Raji (cell line): ENCODE results near the gene ATP2A1.

Experiments
- POLR2A ChIP-seq: IDR thresholded peaks from 2 replicates; pipeline ENCODE4 v1.6.1; 2011; ENCODE audit warnings: low read depth, low read length, control low read depth; ENCODE audit not compliant: insufficient read depth

ATP2A1 gene

GRCh38 chr16:28874406-28874805 is 3.9 kb upstream of the ATP2A1 start:
- TF ChIP-seq POLR2A: no peak

- TF ChIP-seq POLR2A: no peak
Measured at GRCh38 chr16:28875134-28876018, 2.9 kb upstream of the ATP2A1 start.

- no peak for TF ChIP-seq POLR2A
Measured at GRCh38 chr16:28876019-28876659, 2.1 kb upstream of the ATP2A1 start.

DNA sequence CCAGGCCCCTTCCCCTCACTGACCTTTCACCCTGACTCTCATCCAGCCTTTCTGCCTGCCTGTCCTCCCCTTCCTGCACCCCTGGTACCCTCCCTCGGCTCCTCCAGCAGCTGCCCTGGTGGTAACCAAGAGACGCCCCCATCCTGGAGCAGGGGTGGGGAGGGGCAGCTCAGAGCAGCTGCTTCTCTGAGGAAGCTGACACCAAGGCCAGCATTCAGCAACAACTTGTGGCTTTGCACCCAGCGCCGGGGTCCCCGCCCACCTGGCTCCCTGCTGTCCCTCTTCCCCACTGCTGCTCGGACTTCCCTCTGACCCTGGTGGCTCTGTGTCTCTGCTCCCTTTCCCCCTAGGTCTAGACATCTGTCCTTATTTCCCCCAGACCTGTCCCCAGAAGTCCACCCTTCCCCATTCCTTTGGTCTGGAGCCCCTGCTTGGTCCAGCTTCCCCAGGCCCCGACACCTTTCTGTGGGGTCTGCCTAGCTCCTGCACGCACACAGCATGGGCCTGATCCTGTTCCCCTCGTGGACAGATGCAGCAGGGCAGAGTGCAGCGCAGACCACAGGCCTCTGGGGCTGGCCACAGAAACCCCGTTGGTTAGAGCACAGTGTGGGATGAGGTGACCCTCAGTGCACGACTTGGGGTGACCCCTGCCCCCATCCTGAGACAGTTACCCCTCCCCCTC is 1.2 kb upstream of the ATP2A1 start:
- 0 out of 2 replicates have a peak, but pooled peaks have one; percentile 5 for TF ChIP-seq POLR2A

GRCh38 chr16:28877655-28878000 is 660 bp upstream of the ATP2A1 start:
- TF ChIP-seq POLR2A: 0 out of 2 replicates have a peak, but pooled peaks have one; percentile 12

GRCh38 chr16:28879261-28879840 is 1.1 kb downstream of the ATP2A1 start:
- no peak; the same call in 1 of the 2 replicates for TF ChIP-seq POLR2A

- TF ChIP-seq POLR2A: peak; percentile 91
Measured at GRCh38 chr16:28879841-28880588, 1.7 kb downstream of the ATP2A1 start.

GRCh38 chr16:28880589-28880915 is 2.3 kb downstream of the ATP2A1 start:
- no peak for TF ChIP-seq POLR2A

DNA sequence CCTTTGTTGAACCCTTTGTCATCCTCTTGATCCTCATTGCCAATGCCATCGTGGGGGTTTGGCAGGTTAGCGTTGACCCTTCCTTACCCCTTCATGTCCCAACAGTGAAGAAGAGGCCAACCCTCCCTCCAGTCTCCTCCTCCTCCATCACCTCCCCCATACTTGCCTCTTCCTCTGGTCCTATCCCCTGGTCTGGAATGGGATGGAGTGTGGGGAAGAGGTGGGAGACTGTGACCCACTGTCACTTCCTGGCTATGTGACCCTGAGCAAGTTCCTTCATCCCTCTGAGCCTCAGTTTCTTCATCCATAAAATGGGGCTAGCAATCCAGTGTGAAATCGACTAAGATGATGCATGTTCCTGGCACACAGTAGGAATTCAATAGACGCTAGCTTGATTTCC is 2.7 kb downstream of the ATP2A1 start:
- TF ChIP-seq POLR2A: 0 out of 2 replicates have a peak, but pooled peaks have one; percentile 14

DNA sequence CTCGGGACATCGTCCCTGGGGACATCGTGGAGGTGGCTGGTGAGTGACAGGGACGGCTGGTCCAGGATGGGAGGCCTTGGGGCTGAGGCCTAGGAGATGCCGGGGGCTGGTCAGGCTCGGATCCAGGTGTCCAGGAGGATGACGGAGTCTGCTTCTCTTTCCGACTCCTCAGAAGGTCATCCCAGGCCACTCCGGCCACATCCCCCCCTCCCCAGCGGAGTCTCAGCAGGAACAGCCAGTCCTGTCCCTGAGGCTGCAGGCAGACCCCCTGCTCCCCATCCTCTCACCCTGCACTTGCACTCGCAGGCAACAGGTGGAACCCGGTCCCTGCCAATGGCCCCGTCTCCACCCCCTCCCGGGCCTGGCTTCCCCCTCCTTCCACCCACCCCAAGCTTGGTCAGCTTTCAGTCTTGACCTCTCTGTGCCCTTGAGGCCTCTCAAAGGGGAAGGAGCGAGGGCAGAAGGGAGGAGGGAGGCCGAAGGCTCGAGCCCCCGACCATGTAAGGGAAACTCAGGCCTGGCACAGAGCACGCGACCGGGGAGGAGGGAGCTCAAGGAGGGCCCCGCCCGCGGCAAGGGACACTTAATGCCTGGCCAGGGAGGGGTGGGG is 4.4 kb downstream of the ATP2A1 start:
- TF ChIP-seq POLR2A: no peak

GRCh38 chr16:28883221-28883996 is 5.1 kb downstream of the ATP2A1 start:
- no peak for TF ChIP-seq POLR2A

DNA sequence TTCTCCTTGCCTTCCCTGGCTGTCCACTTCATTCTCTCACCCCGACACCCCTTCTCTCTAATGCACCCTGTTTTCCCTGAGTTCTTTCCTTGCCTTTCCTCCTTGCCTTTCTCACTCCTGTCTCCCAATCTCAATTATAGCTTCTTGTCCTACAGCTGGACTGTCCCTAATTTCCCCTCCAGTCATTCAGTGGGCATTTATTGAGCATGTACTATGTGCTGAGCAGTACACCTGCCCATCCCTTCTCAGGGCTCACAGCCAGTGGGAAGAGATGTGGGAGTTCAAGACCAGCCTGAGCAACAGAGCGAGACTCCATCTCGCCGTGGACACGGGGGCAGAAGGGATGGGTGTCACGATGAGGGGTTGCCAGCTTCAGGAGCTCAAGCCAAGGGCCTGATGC is 5.8 kb downstream of the ATP2A1 start:
- no peak for TF ChIP-seq POLR2A

- no peak for TF ChIP-seq POLR2A
Measured at GRCh38 chr16:28886945-28887344, 8.7 kb downstream of the ATP2A1 start.
